Measurements from ENCODE around the gene LGALS4.
"Not testable (repeated sequence)": the region's sequence is repeated elsewhere in the genome, so short reads cannot be mapped to it uniquely, and the experiment has no call there.

The LGALS4 gene

GRCh38 chr19:38813323-38813722, 578 bp upstream of the LGALS4 start:
- Histone ChIP-seq H3K36me3 (ENCODE audit: control insufficient read depth, insufficient read depth, low read length) (no peaks in the 10 kb centered on the region), H3K4me2 (ENCODE audit: low read length) (no peak overlapping the region), H3K79me2 (no peaks in the 10 kb centered on the region), H3K27me3 (ENCODE audit: control insufficient read depth, insufficient read depth, low read length) (no peaks in the 10 kb centered on the region), H3K4me3 (ENCODE audit: low read depth, low read length) (no peak overlapping the region), H3K9ac (no peak overlapping the region), H3K27ac (no peak overlapping the region), H2AFZ (no peak overlapping the region), H3K4me1 (no peaks in the 10 kb centered on the region), H3K9me3 (ENCODE audit: control insufficient read depth, low read length) (no peaks in the 10 kb centered on the region)
- TF ChIP-seq CTCF (IDR thresholded peaks at IDR 0.05), result no peak

- Histone ChIP-seq H3K9me3 (ENCODE audit: control insufficient read depth, low read length) (no peaks in the 10 kb centered on the region), H3K27ac (no peak overlapping the region), H3K79me2 (no peaks in the 10 kb centered on the region), H3K36me3 (ENCODE audit: control insufficient read depth, insufficient read depth, low read length) (no peaks in the 10 kb centered on the region), H3K4me1 (no peaks in the 10 kb centered on the region), H3K9ac (no peak overlapping the region), H2AFZ (no peak overlapping the region), H3K4me3 (ENCODE audit: low read depth, low read length) (no peak overlapping the region), H3K4me2 (ENCODE audit: low read length) (no peak overlapping the region), H3K27me3 (ENCODE audit: control insufficient read depth, insufficient read depth, low read length) (no peaks in the 10 kb centered on the region)
- no peak for TF ChIP-seq CTCF (IDR thresholded peaks at IDR 0.05)
Observed at GRCh38 chr19:38812009-38812840, 520 bp downstream of the LGALS4 start.

GRCh38 chr19:38809592-38810252, 3.0 kb downstream of the LGALS4 start:
- Histone ChIP-seq H3K4me1 (no peaks in the 10 kb centered on the region), H3K9me3 (ENCODE audit: control insufficient read depth, low read length) (no peaks in the 10 kb centered on the region), H3K27ac (no peak overlapping the region), H3K27me3 (ENCODE audit: control insufficient read depth, insufficient read depth, low read length) (no peaks in the 10 kb centered on the region), H3K79me2 (no peaks in the 10 kb centered on the region), H2AFZ (no peak overlapping the region), H3K9ac (no peak overlapping the region), H3K36me3 (ENCODE audit: control insufficient read depth, insufficient read depth, low read length) (no peaks in the 10 kb centered on the region), H3K4me2 (ENCODE audit: low read length) (no peak overlapping the region), H3K4me3 (ENCODE audit: low read depth, low read length) (no peak overlapping the region)
- no peak for TF ChIP-seq CTCF (IDR thresholded peaks at IDR 0.05)

DNA sequence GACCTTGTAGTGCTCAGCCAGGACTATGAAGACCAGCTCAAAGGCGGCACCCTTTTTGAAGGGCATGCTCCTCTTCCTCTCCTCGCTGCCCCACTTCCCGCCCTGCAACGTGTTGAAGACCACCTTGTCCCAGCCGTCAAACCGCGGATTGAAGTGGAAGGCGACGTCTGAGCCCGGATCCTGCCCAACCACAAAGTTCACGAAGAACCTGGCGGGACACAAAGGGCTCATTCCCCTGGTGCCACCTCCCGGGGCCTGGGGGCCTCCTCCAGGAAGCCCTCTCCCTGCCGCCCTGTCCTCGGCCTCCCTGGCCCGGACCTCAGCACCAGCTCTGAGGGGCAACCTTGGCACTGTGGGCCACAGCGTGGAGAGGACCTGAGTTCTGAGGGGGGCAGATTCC, 4.0 kb downstream of the LGALS4 start:
- no peaks in the 10 kb centered on the region for H3K4me1 ChIP-seq
- no peak overlapping the region for H3K9ac ChIP-seq
- H3K36me3 ChIP-seq (ENCODE audit: control insufficient read depth, insufficient read depth, low read length), result no peaks in the 10 kb centered on the region
- no peaks in the 10 kb centered on the region for H3K27me3 ChIP-seq (ENCODE audit: control insufficient read depth, insufficient read depth, low read length)
- no peaks in the 10 kb centered on the region for H3K9me3 ChIP-seq (ENCODE audit: control insufficient read depth, low read length)
- H2AFZ ChIP-seq, result no peak overlapping the region
- no peak overlapping the region for H3K4me2 ChIP-seq (ENCODE audit: low read length)
- no peaks in the 10 kb centered on the region for H3K79me2 ChIP-seq
- H3K4me3 ChIP-seq (ENCODE audit: low read depth, low read length), result no peak overlapping the region
- TF ChIP-seq CTCF (IDR thresholded peaks at IDR 0.05), result no peak
- H3K27ac ChIP-seq, result no peak overlapping the region

DNA sequence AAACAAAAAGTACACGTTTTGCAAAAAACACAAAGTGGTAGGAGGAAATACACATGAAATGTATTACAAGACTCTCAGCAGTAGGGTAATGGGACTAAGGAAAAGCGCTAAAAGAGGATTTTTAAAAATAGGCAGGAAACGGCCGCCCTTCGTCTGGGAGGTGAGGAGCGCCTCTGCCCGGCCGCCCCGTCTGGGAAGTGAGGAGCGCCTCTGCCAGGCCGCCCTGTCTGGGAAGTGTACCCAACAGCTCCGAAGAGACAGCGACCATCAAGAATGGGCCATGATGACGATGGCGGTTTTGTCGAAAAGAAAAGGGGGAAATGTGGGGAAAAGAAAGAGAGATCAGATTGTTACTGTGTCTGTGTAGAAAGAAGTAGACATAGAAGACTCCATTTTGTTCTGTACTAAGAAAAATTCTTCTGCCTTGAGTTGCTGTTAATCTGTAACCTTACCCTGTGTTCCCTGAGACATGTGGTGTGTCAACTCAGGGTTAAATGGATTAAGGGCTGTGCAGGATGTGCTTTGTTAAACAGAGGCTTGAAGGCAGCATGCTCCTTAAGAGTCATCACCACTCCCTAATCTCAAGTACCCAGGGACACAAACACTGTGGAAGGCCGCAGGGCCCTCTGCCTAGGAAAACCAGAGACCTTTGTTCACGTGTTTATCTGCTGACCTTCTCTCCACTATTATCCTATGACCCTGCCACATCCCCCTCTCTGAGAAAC, 5.2 kb downstream of the LGALS4 start:
- not testable (repeated sequence) for H3K27me3 ChIP-seq (ENCODE audit: control insufficient read depth, insufficient read depth, low read length); H3K4me3 ChIP-seq (ENCODE audit: low read depth, low read length); H3K79me2 ChIP-seq; H3K4me1 ChIP-seq; H3K9me3 ChIP-seq (ENCODE audit: control insufficient read depth, low read length); H3K36me3 ChIP-seq (ENCODE audit: control insufficient read depth, insufficient read depth, low read length); H2AFZ ChIP-seq; H3K4me2 ChIP-seq (ENCODE audit: low read length); H3K27ac ChIP-seq; H3K9ac ChIP-seq
